Upper lobe of right lung (tissue), 1 donor: ENCODE results near the gene DPPA3. TPM values are rescaled to one million over a fixed set of nuclear protein-coding genes. Genes with fewer than 3 reads are reported as not detected.
A peak's percentile ranks its signal among the peaks of the same experiment; 100 is the strongest.
"Not testable (repeated sequence)": the region's sequence is repeated elsewhere in the genome, so short reads cannot be mapped to it uniquely, and the experiment has no call there.

Experiments used
- ATAC-seq: fragments of 200-7000 bp; cut with Tn5 transposase; one replicate; pipeline ENCODE4 v1.9.1; 2020; ENCODE audit warnings: mild to moderate bottlenecking, moderate library complexity
- DNase-seq: peaks from one replicate; pipeline ENCODE4 v3.0.0-alpha.2; 2020
- H3K27ac ChIP-seq: fragments of 200-600 bp; one replicate; pipeline ENCODE4 v1.8.0; 2022
- H3K27me3 ChIP-seq: fragments of 200-600 bp; one replicate; pipeline ENCODE4 v1.8.0; 2022; ENCODE audit warnings: mild to moderate bottlenecking
- H3K36me3 ChIP-seq: fragments of 200-600 bp; one replicate; pipeline ENCODE4 v1.8.0; 2022
- H3K4me1 ChIP-seq: fragments of 200-600 bp; one replicate; pipeline ENCODE4 v1.8.0; 2022
- H3K4me3 ChIP-seq: fragments of 200-600 bp; one replicate; pipeline ENCODE4 v1.8.0; 2022; ENCODE audit warnings: mild to moderate bottlenecking
- H3K9me3 ChIP-seq: fragments of 200-600 bp; one replicate; pipeline ENCODE4 v1.8.0; 2022
- intact Hi-C: fragments of 100-400 bp; cut with DNase I; formaldehyde crosslinking; loops from one replicate; pipeline ENCODE4 v1.11.0; 2022
- total RNA-seq: library from RNA; stranded (reverse); fragmentation: NEBNext Ultra II Directional; extraction: Animal tissue kit (Norgen Biotek cat#: 25700); gene quantifications from one replicate; pipeline ENCODE4 v1.2.1, GENCODE V29; 2021
- TF ChIP-seq, protein P1 (sequence below): fragments of 200-600 bp; IDR thresholded peaks from one replicate; pipeline ENCODE4 v1.8.0; 2022; ENCODE audit warnings: antibody characterized with exemption
- donor health status: DM: no; HTN: yes; CAD: no; lungs with severe emphysema.

DPPA3 gene
- total RNA-seq, 1 donor from 2014 or later: not detected

DNA sequence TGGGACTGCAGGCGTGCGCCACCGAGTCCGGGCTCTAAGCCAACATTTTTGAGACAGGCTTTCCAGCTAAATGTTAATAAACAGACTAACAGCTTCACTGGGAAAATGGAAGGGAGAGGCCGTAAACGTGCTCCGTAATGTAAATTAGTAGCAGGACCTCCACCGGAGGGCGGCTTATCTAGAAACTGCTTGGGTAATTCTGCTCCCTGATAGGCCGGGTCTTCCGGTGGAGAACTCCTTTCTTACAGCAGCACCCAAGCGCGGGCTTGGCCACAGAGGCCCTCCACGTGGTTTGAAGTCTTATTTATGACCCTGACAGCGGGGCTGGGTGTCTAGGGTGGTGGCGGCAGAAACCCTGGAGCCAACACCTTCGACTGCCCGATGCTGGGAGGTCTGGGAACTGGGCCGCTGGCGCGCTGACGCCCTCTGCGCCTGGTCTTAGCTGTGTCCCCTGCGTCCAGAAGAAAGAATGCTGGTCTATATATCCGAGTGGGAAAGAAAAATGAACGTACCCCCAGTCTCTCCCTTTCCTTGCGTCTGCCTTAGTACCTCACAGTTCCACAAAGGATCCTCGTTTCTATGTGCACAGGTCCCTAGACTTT is 1.7 kb downstream of the DPPA3 start:
- Histone ChIP-seq H3K9me3 (no peaks in the 10 kb centered on the region), H3K4me1 (no peaks in the 10 kb centered on the region), H3K27ac (no peak overlapping the region), H3K4me3 (no peak overlapping the region), H3K27me3 (no peaks in the 10 kb centered on the region), H3K36me3 (no peaks in the 10 kb centered on the region)
- TF ChIP-seq, protein P1, sequence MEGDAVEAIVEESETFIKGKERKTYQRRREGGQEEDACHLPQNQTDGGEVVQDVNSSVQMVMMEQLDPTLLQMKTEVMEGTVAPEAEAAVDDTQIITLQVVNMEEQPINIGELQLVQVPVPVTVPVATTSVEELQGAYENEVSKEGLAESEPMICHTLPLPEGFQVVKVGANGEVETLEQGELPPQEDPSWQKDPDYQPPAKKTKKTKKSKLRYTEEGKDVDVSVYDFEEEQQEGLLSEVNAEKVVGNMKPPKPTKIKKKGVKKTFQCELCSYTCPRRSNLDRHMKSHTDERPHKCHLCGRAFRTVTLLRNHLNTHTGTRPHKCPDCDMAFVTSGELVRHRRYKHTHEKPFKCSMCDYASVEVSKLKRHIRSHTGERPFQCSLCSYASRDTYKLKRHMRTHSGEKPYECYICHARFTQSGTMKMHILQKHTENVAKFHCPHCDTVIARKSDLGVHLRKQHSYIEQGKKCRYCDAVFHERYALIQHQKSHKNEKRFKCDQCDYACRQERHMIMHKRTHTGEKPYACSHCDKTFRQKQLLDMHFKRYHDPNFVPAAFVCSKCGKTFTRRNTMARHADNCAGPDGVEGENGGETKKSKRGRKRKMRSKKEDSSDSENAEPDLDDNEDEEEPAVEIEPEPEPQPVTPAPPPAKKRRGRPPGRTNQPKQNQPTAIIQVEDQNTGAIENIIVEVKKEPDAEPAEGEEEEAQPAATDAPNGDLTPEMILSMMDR: no peak
- ATAC-seq (no peak), DNase-seq (no peak)
- intact Hi-C loops: no loop called here

DNA sequence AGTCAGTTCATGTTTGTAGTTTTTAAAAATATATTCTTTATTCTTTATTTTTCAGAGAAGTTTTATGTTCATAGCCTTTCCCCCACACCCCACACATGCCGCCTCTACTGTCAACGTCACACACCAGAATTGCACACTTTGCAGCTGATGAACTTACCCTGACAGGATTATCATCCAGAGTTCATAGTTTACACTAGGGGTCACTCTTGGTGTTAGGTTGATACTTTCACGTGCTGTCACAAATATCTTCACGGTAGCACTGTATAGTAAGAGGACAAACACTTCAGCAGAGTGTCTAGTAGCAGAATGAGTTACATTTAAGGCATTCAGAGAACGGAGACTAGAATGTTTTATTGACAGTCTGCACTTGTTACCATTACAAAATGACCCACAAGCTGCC is 5.1 kb downstream of the DPPA3 start:
- Histone ChIP-seq H3K36me3 (no peaks in the 10 kb centered on the region), H3K4me1 (no peaks in the 10 kb centered on the region), H3K27me3 (no peaks in the 10 kb centered on the region), H3K9me3 (no peaks in the 10 kb centered on the region), H3K4me3 (no peak overlapping the region), H3K27ac (no peak overlapping the region)
- intact Hi-C loops: no loop called here
- ATAC-seq (peak; percentile 81), DNase-seq (no peak)
- TF ChIP-seq, protein P1: no peak

DNA sequence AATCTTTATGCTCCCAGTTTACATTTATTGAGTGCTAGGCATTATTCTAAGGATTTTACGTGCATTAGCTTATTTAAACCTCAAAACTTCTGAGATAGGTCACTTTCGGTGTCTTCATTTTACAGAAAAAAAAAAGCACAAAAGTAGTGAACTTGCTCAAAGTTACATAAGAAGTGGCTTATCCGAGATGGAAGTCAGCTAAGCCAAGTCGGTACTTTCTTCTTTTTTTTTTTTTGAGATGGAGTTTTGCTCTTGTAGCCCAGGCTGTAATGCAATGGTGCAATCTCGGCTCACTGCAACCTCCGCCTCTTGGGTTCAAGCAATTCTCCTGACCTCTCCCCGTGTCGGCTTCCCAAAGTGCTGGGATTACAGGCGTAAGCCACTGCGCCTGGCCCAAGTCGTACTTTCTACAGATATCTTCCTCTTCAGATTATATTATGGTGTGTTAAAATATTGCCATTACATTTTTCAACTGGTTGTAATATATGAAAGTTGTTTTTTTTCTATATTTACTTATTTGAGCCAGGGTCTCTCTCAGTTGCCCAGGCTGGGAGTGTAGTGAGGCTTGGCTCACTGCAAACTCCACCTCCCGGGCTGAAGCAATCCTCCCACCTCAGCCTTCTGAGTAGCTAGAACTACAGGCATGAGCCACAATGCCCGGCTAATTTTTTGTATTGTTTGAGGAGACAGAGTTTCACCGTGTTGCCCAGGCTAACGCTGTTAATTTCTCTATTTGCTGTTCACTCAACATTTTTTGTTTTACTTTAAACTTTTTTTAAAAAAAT is 8.9 kb downstream of the DPPA3 start:
- Histone ChIP-seq H3K27me3 (no peaks in the 10 kb centered on the region), H3K36me3 (no peaks in the 10 kb centered on the region), H3K9me3 (no peaks in the 10 kb centered on the region), H3K4me3 (no peak overlapping the region), H3K4me1 (no peaks in the 10 kb centered on the region), H3K27ac (no peak overlapping the region)
- DNase-seq: no peak
- intact Hi-C loops: no loop called here
- TF ChIP-seq, protein P1: no peak
- ATAC-seq: no peak

DNA sequence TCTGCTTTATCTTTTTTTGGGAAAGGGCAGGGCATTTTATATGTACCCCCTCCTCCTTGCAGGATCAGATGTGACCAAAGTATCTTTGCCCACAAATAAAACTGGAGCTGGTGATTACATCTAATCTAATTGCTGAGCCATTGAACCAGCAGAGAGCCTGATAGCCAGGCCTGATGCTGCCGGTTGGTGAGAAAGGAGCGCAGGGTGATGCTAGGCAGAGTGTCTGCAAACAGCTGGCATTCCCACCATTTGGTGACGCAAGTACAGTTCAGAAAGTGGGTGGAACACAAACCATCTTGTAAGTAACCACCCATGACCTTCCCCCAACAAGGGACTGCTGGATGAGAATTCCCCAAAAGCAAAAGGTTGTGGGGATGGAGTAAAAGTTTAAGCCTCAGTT is 12.7 kb downstream of the DPPA3 start:
- intact Hi-C loops: no loop called here
- DNase-seq (no peak), ATAC-seq (no peak)
- Histone ChIP-seq H3K27ac (no peak overlapping the region), H3K9me3 (no peaks in the 10 kb centered on the region), H3K27me3 (no peaks in the 10 kb centered on the region), H3K4me3 (no peak overlapping the region), H3K36me3 (no peaks in the 10 kb centered on the region), H3K4me1 (no peaks in the 10 kb centered on the region)
- TF ChIP-seq, protein P1: no peak

DNA sequence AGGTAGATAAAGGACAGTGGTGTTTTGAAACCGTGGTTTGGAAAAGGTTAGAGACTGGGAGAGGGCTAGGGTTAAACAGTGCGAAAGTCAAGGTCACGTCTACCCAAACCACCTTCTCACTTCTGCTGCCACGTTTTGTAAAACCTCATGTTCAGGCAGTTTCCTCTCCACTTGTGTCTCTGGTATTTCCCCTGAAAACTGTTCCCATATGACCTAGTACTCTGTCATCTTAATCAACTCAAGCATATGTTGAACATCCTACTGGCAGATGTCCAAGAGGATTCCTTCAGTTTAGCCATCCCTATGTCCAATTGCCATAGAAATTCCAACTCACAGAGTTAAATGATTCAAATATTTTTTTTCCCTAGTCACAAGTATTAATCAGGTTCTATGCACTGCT is 18.5 kb downstream of the DPPA3 start:
- no peak for DNase-seq
- no peak for ATAC-seq
- Histone ChIP-seq H3K27ac (no peak overlapping the region), H3K4me3 (no peak overlapping the region), H3K27me3 (no peaks in the 10 kb centered on the region), H3K9me3 (no peaks in the 10 kb centered on the region), H3K4me1 (no peaks in the 10 kb centered on the region), H3K36me3 (no peaks in the 10 kb centered on the region)
- TF ChIP-seq, protein P1: no peak
- intact Hi-C loops: no loop called here

DNA sequence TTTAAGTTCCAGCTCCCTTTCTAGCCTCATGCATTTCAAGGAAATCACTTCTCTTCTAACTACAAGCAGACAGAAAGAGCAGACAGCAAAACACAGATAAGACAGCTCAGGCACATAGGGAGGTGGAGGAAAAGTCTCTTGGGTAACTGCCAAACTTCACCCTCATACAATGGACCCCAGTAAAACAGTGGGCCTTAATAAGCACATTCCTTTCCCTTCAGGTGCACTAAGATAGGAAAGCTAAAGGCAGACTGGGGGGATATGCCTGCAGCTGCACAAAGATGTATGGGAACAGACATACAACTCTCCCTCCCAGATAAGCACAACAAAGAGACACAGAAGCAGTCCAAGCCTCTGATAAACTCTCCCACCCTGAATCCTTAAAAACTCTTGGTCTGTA is 19.8 kb downstream of the DPPA3 start:
- not testable (repeated sequence) for H3K9me3 ChIP-seq

More for the DNA sequence above, 19.8 kb downstream of the DPPA3 start:
- ATAC-seq, H3K27ac ChIP-seq, DNase-seq, H3K4me3 ChIP-seq, H3K4me1 ChIP-seq, H3K27me3 ChIP-seq, intact Hi-C loops, H3K36me3 ChIP-seq: not testable (repeated sequence)
